HG03108 (cell line): Measurements from ENCODE around the gene TNN.
A peak's percentile ranks its signal among the peaks of the same experiment; 100 is the strongest.

Experiments used
- ATAC-seq: cut with Tn5 transposase; IDR thresholded peaks from one replicate; pipeline ENCODE4 v1.9.1; 2021; ENCODE audit warnings: moderate library complexity; ENCODE audit not compliant: unreplicated experiment

TNN gene

GRCh38 chr1:175171036-175171913, 103.6 kb downstream of the TNN start:
- ATAC-seq = no peak

GRCh38 chr1:175172503-175172902, 104.9 kb downstream of the TNN start:
- no peak for ATAC-seq

GRCh38 chr1:175173531-175173930, 105.9 kb downstream of the TNN start:
- ATAC-seq = no peak

DNA sequence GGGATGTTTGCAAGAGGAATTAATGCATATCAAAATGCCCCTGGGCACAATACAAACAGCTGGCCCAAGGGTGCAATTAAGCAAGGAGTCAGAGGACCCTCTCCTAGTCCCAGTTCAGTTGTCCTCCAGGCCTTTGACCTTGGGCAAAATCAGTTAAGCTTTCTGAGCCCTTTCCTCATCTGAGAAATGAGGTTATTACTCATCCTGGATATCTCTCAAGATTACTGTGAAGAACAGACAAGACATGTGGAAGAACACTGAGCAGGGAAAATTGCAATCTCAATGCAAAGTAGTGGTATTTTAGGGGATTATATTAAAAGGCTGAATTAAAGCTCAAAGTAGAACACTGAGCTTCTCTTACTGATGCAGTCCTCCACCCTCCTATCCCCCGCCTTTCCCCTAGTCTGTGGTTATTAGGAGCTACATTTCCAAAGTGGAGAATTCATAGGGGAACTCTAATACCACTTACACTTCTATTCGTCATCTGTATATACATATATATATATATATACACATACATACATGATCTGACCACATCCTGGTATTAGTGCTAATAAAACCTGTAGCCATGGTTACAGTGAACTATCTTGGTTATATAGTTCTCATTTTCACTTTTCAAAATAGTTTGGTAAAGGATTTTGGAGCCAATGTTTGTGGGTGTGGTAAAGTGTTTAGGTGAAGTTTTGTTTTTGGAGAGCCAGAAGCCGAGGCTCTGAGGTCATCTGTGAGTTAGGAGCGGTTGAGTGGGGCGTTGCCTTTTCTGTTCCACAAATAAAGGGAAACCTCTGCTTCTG, 106.9 kb downstream of the TNN start:
- ATAC-seq = peak; percentile 78

- ATAC-seq = no peak
These were observed 108.6 kb downstream of the TNN start for GRCh38 chr1:175176246-175176645.

GRCh38 chr1:175178056-175178455, 110.4 kb downstream of the TNN start:
- ATAC-seq = no peak

GRCh38 chr1:175178456-175178855, 110.8 kb downstream of the TNN start:
- no peak for ATAC-seq

DNA sequence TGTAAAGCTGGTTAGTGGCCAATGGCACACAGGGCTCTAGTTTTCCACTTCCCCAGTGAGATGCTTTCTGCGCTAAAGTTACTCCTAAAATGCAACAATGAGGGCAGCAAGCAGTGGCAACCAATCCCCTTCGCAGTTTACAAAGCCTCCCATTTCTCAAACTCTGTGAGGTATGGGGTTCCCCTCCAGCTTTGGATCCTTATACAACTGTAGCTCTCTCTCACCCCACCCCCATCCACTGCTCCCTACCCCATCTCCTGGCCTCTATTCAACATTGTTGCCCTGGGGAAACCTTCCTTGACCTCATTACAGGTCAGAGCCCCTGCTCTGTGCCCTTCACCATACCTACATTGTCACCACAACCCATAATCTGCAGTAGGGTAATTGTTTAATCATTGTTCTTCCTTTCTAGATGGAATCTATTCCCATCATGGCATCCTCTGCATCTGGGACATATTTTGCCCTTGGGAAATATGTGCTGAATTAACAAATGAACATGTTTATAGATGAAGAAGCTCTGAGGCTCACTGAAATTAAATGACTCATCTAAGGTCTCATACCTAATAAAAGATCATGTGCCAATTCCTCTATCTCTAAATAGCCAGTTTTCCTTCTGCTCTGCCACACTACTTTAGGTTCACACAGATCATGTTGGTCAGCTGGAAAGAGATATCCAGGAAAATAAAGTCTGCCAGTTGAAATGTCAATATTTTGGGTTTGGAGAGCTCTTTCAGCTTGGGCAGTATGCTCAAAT, 112.4 kb downstream of the TNN start:
- no peak for ATAC-seq

GRCh38 chr1:175182201-175182746, 114.6 kb downstream of the TNN start:
- ATAC-seq = no peak

- ATAC-seq = no peak
These were observed 116.0 kb downstream of the TNN start for GRCh38 chr1:175183586-175183985.

GRCh38 chr1:175185903-175186302, 118.3 kb downstream of the TNN start:
- ATAC-seq = no peak

GRCh38 chr1:175186433-175187160, 119.0 kb downstream of the TNN start:
- no peak for ATAC-seq

DNA sequence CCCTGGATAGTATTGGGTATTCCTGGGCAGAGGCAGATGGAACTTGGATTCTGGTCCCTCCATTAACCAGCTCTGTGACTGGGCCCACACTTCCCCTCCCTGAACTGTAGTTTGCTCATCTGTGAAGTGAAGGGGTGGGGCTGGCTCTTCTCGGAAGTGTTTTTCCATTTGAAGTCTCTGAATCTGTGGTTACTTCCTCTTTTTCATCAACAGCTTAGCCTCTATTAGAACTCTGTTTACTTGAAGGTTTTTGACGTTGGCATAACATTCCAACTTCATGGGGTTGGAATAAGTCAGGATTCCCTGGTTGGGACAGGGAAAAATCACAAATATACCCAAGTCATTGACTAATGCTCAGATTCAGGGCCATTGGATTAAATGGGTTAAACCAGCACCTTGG, 121.3 kb downstream of the TNN start:
- ATAC-seq = peak; percentile 47

DNA sequence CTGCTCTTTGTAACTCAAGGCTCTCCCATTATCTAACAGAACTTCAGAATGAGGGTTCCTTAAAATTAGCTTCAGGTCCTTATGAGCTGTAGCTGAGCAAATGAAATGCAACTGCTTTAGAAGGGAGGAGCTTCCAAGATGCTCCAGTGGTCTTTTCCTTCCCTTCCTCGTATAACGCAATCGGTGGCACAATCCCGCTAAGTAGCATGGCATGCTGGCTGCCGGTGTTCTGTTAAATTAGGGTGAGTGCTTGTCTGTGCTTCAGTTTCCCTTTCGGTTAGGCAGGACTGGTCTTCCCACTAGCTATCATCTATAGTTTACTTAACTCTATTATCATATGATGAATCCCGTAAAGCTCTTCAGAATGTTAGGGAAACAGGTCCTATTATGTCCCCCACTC, 124.0 kb downstream of the TNN start:
- peak; percentile 27 for ATAC-seq

DNA sequence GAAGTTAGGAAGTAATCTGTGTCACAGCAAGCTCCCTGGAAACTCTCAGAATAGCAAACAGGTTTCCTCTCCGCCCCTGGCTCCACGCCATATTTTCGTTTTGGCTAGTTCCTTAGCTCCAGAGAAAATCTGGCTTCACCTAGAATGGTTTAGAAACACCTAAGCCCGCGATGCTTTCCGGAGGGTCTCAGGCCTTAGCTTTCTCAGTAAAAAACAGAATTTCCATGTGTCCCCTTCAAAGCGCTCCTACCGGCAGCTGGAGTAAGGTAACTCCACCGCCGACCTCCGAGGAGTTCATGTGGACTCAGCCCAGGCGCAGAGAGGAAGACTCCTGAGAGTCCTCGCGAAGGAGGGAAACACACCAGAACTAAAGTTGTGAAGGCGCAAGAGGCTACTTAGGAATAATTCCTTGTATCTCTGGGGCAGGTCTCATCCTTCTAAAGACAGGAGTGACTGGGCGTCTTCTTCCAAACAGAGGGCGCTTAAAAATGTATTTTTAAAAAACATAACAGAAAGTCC, 124.5 kb downstream of the TNN start:
- no peak for ATAC-seq

GRCh38 chr1:175192630-175193526, 125.2 kb downstream of the TNN start, which contains the start of gene KIAA0040:
TSS of gene KIAA0040 (minus strand) at chr1:175192776. CDS start at chr1:175161013, 31,763 bp downstream.
- ATAC-seq = peak; percentile 46

DNA sequence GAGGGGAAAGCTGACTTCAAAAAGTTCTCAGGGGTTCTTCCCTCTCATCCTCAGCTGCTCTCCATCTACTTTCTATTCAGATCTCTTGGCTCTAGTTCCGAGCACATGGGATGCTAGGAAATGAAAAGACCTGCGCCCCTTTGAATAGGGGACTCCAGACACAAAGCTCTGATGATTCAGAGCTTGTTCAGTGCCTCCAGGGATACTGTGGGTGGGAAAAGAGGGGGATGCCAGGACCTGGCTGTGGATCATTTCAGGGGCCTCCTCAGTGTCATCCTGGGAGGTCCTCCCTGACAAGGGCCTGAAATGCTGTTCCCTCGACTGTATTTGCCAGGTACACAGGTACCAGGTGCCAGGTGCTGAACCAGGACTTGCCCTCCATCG, 125.9 kb downstream of the TNN start:
- no peak for ATAC-seq

GRCh38 chr1:175195281-175195680, 127.6 kb downstream of the TNN start:
- no peak for ATAC-seq

- no peak for ATAC-seq
These were observed 128.2 kb downstream of the TNN start for GRCh38 chr1:175195798-175196197.
